CD4-positive, alpha-beta T cell treated with Interleukin-15 for 4 hours (primary cell): ENCODE data around the gene LCP1.
"Not testable (repeated sequence)": the region's sequence is repeated elsewhere in the genome, so short reads cannot be mapped to it uniquely, and the experiment has no call there.

ENCODE experiments used
- DNase-seq: peaks from one replicate; pipeline ENCODE4 v3.0.0-alpha.2; 2020; ENCODE audit warnings: low spot score

Gene LCP1

DNA sequence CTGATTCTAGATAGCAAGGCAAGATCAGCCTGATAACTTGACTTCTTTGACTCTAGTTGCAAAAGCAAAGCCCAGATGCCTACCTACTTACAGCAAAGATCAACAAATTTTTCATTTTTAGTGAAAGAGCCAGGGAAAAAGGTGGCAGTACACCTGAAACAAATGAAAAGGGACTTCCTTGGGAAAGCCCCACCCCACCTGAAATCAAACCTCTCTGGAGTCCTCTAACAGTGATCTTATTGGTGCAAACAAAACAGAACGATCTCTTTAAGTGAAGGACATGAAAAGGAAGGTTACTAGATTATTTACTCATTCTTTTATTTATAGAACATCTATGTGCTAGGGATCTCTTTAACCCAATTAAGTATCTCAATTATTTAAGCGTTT lies 507 bp upstream of the LCP1 start:
- DNase-seq: no peak

DNA sequence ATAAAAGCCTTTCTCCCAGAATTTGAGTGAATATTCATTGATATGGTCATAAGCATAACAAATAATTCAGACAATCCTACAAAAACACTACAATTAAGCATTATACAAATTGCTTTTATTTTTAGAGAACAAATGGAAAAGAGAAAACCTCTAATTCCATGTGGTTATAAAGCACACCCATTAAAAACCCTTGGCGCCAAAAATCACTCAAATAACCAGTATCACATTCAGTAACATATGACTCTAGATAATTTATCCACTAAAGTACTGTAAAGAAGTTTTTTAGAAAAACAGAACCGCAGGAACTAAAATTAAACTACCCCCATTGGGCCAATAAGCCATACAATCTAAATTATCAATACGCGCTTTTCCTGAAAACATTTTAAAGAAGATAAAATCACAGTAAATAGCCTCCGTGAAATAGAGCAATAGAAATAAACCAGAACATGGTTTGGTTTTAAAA lies 569 bp downstream of the LCP1 start:
- DNase-seq: no peak

DNA sequence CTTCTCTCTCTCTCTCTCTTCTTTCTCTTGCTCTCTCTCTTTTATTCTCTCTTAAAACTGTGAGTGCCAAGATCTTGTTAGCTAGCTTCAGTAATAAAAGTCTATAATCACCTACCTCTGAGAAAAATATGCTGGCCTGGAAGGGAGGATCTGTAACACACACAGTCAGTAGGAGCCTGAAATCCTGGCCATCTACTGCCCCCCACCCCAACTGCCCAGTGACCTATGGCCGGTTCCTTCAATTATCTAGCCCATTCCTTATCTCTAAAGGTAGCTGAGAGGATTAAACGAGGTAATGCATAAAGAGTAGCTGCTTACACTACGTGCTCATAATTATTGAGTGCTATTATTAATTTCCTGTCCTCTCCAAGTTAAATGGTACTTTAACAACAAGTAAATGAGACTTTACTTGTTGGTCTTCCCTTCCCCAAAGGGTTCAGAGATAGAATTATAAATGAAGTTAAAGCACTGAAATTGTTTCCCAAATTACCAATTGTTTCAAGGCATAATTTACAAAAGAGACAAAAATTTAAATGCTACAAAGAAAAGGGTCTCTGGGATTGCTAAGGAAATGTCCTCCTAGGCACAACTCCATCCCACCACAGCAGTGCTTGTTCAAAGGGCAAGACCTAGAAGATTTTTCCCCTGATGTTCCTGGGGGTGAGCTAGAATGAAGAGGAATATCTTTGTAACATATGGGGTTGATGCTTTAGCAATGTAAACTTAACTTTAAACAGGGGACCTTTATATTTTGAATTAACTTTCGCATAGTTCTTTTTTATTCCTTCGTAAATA lies 1.8 kb downstream of the LCP1 start:
- DNase-seq: no peak

DNA sequence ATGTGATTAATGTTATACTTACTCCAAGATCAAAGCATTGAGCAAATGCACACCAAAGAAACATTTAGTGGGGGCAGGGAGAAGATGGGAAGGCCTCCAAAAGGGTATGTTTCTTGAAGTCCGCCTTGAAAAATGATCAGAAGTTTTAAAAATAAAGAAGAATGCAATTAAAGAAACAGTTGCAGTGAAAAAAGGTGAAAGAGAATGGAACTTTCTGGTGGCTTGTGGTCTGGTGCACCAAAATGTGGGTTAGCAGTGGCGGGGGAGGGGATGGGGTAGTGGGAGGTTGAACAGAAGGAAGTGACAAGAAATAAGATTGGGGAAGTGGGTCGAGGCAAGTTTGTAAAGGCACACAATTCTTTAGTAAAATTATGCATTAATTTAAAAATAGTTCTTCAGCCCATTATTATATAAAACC lies 2.5 kb downstream of the LCP1 start:
- DNase-seq: peak; percentile 66

DNA sequence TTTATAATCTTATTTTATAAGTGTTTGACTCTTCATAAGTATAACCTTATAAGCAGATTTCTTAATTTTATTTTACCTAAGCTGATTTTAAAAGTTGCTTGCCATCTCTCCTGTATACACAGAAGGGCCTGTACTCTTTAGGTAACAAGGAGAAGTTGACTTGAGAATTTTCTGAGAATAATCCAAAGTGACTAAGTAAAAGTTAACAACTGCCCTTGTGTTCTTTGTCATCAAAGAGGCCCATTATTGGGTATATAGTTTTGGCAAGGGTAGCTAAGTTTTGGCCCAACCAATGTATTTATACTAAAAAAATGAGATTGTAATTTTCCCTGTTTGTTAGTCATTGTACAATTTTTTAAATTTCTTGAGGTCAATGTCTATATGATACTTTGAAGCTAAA lies 3.2 kb downstream of the LCP1 start:
- DNase-seq: peak; percentile 43

DNA sequence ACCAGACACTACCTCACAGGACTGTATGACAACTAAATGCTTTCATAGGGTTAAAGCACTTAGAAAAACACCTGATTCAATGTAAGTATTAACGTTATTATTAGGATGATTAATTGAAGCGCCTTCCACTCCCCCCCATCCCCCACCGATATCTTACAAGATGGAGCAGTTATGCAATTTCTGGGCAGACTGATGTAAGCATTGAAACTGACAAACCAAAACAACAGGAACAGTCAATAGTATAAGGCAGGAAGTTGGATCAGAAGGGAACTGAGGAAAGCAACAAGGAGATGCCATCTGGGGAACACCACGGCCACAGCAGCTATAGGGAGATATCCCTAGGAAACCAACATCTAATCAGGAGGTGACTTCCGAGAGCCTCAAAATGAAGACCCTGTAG lies 3.8 kb downstream of the LCP1 start:
- DNase-seq: no peak

DNA sequence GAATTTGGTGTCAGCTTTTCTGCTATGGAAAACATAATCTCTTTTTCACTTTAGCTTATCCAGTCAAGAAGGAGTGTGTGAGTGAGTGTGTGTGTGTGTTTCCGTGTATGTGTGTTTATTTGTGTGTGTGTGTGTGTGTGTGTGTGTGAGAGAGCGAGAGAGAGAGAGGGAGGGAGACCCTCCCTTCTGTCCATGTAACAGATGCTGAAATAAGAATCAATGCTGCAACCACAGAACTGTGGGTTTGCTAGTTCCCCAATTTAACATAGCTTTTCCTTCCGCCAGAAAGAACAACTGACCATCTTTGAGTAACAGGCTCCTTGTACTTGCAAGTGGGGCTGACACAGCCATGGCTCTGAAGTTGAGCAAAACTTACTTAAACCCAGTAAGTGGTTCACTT lies 5.2 kb downstream of the LCP1 start:
- peak; percentile 39 for DNase-seq

DNA sequence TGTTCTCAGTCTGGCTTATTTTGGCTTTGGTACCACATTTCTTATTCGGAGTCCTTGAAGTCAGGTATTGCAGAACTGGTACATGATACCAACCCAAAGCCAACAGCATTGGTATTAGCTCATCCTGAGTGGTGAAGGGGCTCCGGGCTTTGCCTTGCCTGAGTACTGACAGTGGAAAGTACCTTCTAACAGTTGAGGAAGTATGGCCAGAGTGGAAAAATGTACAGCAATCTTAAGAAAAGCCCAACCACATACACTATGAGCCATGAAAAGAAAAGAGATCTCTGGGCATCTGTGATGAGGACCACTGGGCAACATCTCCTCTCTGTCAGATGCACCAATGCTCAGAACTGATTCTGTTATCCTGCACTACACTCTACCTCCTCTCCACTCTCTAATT lies 8.3 kb downstream of the LCP1 start:
- peak; percentile 44 for DNase-seq

DNA sequence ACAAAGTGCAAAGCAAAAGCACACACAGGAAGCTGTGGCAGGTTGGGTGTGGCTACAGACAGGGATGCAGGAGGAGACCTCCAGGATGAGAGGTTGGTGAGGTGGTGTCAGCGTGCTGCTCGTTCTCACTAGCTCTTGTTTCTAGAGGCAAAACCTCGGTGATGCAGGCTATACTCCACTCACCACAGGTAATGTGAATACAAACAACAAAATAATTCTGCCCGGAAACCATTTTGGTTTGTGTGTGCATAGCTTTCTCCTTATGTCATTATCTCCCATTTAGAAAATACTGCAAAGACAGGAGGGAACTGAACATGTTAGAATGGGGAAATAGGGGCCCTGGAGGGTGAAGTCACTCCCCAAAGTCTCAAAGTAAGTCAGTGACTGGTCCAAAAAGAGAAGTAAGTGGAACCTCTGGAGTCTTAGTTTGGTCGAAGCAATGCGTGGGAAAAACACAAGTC lies 9.4 kb downstream of the LCP1 start:
- DNase-seq: peak; percentile 67

DNA sequence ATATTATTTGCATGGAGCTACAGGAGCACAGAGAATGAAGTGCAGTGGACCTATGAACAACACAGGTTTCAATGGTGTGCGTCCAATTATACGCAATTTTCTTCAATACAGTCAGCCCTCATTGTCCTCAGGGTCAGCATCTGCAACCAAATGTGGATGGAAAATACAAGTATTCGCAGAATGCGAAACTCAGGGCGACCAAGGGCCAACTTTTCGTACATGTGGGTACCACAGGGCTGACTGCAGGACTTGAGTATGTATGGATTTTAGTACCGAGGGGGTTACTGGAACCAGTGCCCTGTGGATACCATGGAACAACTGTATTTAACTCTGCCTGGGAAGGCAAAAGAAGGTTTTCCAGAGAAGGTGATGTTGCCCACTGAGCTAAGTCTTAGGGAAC lies 10.2 kb downstream of the LCP1 start:
- DNase-seq: no peak

DNA sequence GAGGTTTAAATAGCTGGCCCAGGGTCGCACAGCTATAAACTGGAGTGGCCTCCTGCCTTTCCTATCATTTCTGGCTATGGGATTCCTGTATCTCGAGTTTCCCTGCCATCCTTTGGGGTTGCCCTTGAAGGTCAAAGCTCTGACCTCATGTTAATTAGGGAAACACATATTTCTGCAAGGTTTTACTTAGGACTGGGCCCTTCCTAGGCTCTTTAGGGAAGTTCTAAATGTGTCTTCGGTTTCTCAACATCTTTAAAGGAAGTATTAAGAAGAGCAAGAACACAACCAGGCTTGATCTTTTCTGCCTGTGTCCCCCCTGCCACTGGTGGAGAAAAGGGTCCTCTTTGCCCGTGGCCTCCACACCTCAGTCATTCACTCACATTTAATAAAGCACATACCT lies 10.8 kb downstream of the LCP1 start:
- DNase-seq: no peak

DNA sequence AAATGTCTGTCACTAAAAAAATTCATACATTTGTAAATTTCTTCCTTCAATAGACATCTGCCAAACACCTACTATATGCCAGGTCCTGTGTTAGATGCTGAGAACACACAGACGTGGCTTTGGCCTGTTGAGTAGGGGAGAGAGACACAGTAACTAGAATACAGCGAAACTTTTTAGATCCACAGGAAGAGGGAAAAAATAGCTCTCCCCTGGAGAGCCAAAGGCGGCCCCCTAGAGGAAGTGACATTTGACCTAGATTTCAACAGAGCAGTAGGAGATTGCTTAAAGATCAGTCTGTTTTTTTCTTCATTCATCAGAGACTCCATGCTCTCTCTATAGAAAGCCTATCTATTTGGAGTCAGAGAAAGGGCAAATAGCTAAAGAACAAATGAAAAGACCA lies 11.3 kb downstream of the LCP1 start:
- DNase-seq: peak; percentile 42

DNA sequence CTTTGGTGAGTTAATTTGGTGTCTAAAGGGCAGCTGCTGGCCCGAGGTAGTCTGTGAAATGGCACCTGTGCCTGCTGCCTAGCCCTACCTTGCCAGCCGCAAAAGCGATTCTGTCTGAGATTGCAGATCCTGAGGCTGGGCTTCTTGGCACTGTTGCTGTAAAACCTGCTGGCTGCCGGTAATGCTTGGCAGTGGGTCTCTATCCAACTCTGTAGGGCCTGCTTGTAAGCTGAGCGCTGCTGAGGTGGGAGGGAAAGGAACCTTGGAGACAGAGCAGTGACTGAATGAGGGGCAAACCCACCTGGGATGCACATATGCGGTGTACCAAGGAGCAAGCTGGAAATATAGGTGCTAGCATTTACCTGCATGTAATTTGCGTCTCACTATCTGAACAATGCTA lies 11.7 kb downstream of the LCP1 start:
- no peak for DNase-seq

DNA sequence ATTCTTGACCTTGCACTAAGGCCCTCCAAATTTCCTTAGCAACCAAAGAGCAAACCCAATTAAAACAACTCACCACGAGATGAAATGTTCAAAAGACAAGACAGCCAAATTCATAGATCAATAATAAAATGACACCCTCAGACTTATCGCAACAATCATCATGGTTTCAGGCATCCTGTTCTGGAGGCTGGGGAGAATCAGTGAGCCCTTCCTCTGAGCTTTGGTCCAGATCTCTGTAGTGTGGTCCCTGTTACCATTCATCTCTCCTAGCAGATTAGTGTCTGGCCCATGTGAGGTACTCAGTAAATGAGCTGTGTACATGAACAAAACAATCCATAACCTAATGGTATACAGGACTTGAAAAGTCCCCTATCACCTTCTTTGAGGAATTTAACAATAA lies 12.2 kb downstream of the LCP1 start:
- DNase-seq: no peak

DNA sequence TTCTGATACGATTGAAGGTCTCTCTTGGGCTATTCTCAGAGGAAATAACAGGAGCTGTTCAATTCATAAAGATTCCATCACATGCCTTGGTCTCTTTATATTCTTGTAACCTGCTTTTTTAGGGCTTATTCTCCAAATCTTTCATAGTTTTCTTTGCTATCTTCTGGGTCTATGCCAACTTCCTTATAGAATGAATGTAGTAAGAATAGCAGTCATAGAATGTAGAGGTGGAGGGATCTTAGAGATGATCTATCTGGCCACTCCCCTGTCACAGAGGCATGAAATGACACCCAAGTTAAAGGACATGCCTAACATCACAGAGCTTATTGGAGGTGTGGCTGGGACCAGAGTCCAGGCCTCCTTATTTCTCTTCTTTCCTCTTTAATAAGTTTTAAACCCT lies 13.2 kb downstream of the LCP1 start:
- DNase-seq: no peak

DNA sequence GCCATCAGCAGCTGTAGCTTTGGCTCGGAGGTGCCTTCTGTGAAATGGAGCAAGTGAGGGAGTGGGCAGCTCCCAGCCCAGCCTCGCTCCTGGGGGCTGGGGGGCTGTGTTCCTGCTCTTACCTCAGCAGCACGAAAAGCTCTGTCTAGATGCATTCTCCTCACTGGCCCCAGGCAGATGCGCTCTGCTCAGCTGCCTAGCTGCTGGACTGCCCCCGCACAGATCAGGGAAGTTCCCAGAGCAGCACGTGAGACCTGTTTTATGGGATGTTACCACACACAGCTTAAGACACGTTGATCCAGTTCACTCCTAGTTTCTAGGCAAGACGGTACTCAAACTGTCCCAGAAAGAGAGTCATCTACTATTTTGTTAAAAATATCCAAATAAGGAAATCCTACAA lies 13.6 kb downstream of the LCP1 start:
- DNase-seq: no peak

DNA sequence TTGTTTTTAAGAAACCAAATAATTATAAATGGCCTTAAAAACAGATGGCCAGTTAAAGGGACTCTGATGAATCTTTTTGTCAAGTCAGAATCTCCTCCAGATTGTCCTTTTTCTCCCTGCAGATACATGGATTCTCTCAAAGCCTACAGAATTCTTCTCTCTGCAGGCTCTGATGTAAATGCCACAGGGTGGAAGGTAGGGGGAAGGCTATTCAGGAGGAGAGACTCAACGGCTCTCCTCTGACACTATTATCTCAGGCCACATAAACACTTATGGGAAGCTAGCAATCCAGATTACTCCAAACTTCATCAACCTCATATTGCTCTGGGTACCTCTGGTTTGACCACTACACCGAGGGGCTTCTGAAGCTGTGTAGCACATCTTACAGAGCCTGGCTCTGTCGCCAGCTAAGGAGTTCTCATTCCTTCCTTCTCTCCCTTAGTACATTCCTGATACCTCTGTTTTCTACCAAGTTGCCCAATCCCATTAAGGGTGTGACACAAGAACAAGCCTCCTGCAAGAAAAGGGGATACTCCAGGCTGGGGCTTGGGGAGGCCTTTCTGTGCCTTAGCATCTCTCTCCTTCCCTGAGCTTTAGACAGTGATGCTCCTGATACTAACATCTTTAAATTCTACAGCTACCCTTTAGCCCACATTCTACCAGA lies 14.9 kb downstream of the LCP1 start:
- DNase-seq: no peak

DNA sequence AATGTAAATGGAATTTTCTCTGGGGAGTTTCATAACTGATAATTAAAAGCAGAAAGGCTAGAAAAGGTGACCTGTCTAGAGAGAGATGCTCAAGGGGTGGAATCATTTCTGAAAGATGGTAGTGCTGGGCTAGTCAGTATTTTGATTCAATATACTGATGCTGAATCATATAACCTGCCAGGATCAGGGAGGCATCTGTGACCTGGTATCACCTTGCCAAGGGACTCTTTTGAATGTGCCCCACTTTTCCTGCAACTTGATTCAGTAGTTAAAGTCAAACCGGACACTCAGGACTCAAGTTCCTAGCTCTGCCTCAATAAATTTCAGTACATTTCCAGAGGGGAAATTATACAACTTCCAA lies 15.8 kb downstream of the LCP1 start:
- DNase-seq: no peak

DNA sequence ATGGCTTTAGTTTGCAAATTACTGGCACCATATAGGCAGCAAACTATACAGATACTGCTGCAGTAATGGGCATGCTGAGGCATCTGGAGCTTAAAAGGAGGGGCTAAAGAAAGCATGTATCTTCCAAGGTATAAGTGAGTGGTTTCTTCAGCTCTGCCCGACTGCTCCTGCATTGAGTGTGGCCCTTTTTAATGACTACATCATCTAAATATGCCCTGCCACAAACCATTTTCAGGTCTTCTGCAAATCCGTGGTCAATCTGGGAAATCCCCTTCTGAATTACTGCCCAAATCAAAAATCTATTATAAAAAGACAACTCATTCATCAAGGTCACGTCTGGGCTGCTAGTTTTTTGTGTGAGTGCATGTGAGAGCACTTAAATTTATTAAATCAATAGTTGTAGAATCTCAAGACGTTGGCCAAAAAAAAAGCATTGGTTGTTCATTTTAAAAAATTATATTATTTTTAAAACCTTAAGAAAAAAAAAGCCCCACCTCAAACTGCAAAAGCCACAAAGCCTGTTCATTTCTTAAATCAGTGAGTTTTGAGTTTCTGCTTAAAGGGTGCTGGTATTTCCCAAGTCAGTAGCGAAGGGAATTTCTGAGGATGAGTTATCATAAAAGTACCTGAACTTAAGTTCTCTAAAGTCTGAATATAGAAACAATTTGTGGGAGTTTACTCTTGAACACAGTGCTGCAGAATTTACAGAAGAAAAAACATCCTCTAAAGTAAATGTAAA lies 16.3 kb downstream of the LCP1 start:
- DNase-seq: peak; percentile 64

DNA sequence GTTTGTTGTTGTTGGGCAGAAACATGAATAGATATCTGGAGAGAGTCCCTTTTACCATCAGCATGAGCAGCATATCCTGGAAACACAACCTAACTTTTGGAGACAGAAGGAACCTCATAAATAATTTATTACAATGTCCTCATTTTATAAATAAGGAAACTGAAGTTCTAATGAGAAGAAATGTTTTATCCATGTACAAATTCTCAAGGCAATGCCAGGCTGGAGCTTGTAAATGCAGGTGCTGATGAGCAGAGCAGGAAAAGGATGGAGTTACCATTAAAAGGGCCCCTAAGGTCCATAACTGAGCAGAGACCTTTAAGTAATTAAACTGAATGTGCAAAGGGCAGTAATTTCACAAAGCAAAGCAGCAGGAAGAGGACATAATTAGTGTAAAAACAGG lies 17.3 kb downstream of the LCP1 start:
- DNase-seq: no peak

DNA sequence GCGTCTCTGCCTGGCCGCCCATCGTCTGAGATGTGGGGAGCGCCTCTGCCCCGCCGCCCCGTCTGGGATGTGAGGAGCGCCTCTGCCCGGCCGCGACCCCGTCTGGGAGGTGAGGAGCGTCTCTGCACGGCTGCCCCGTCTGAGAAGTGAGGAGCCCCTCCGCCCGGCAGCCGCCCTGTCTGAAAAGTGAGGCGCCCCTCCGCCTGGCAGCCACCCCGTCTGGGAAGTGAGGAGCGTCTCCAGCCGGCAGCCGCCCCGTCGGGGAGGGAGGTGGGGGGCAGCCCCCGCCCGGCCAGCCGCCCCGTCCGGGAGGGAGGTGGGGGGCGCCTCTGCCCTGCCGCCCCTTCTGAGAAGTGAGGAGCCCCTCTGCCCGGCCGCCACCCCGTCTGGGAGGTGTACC lies 19.2 kb downstream of the LCP1 start:
- DNase-seq: not testable (repeated sequence)

DNA sequence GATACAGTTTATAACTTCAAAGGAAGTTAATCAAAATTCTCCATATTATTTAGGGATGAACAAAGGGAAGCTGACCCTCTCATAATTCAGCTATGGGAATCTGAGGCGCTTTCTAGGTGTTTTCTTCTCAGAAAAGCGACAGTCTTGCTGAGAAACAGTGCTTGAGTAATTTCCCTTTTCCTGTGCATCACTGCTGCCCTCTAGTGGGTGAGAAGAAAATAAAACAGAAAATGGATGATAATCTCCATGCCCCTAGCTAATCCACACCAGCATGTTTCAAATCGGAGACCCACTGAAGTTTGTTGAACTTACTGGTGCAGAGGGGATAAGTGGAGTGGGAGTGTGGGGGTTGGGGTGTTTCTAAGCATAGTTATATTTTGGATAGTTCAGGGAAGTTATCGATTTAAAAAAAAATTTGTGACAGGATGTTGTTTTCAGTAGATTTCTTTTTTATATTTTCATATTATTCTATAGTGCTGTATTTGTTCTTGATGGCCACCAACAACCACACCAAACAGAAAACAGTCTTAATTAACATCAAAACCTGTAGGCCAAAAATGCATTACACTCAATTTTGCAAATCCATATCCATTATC lies 21.4 kb downstream of the LCP1 start:
- DNase-seq: peak; percentile 80

DNA sequence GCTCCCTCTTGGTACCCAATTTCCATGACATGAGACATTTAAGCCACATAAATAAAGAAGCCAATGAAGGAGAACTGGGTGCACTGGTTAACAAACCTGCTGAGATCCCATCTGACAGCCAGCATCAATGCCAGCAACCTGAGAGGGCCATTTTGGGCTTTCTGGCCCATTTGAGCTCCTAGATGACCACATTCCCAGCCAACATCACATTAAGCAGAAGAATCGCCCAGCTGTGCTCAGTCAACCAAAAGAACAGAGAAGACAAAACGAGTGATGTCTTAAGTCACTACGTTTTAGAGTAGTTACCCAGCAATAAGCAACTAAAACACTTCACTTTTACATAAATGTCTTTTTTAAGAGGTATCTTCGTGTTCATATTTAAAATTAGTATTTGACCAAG lies 21.9 kb downstream of the LCP1 start:
- no peak for DNase-seq
